Fibroblast of pulmonary artery (primary cell): ENCODE data around the gene TSEN34.
"Not testable (repeated sequence)": the region's sequence is repeated elsewhere in the genome, so short reads cannot be mapped to it uniquely, and the experiment has no call there.

Experiments used
- DNase-seq: peaks from one replicate; pipeline ENCODE4 v3.0.0-alpha.2; 2010; ENCODE audit warnings: low read depth
- H3K4me3 ChIP-seq: replicated peaks from 2 replicates; pipeline ENCODE4 v1.5.1; 2011; ENCODE audit warnings: low read depth, mild to moderate bottlenecking, control low read depth, low read length, moderate library complexity
- TF ChIP-seq, protein P1 (sequence below): IDR thresholded peaks from 2 replicates; pipeline ENCODE4 v1.5.1; 2011; ENCODE audit warnings: mild to moderate bottlenecking, control low read depth, low read length, inconsistent platforms; ENCODE audit errors: missing control alignments

The TSEN34 gene

DNA sequence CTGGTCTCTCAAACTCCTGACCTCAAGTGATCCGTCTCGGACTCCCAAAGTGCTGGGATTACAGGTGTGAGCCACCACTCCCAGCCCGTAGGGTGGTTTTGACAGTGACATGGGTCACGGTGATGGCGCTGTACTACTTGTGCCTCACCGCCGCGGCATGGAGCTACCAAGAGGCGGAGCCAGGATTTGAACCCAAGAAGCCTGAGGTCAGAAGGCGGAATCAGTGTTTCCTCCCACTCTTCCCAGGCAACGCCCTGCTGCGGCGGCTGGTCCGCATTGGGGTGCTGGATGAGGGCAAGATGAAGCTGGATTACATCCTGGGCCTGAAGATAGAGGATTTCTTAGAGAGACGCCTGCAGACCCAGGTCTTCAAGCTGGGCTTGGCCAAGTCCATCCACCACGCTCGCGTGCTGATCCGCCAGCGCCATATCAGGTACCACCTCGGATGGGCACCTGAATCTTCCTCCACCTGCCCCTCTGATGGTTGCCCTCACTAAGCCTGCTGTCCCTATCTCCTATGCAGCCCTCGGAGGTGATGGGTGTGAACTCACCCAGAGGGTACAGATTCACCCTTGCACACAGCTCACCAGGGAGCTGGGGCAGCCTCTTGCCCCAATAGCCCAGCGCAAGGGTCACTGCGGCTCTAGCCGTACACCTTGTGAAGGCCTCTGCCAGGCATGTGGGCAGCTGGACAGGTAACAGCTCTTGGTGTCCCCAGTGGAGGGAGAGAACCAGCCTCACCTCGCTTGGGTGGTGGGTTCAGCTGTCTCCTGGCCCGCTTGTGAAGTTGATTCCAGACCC, 15.1 kb downstream of the TSEN34 start:
- TF ChIP-seq, protein P1, sequence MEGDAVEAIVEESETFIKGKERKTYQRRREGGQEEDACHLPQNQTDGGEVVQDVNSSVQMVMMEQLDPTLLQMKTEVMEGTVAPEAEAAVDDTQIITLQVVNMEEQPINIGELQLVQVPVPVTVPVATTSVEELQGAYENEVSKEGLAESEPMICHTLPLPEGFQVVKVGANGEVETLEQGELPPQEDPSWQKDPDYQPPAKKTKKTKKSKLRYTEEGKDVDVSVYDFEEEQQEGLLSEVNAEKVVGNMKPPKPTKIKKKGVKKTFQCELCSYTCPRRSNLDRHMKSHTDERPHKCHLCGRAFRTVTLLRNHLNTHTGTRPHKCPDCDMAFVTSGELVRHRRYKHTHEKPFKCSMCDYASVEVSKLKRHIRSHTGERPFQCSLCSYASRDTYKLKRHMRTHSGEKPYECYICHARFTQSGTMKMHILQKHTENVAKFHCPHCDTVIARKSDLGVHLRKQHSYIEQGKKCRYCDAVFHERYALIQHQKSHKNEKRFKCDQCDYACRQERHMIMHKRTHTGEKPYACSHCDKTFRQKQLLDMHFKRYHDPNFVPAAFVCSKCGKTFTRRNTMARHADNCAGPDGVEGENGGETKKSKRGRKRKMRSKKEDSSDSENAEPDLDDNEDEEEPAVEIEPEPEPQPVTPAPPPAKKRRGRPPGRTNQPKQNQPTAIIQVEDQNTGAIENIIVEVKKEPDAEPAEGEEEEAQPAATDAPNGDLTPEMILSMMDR = no peak
- DNase-seq = no peak
- H3K4me3 ChIP-seq = no peak overlapping the region

DNA sequence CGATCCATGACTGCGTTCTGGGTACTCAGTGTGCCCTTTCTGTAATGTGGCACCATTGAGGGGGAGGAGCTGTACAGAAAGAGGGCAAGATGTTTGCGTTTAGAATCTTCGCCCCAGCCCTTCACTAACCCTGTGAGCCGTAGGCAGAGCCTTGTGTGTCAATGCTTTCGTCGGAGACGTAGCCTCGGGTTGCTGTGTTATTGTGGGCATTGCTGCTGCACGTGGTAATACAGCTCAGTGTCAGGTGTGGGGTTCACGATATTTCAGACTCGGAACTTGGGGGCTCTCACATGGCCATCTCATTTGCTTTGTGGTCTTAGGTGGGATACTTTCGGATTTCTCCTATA, 15.7 kb downstream of the TSEN34 start:
- H3K4me3 ChIP-seq = no peak overlapping the region
- TF ChIP-seq, protein P1 = no peak
- no peak for DNase-seq

DNA sequence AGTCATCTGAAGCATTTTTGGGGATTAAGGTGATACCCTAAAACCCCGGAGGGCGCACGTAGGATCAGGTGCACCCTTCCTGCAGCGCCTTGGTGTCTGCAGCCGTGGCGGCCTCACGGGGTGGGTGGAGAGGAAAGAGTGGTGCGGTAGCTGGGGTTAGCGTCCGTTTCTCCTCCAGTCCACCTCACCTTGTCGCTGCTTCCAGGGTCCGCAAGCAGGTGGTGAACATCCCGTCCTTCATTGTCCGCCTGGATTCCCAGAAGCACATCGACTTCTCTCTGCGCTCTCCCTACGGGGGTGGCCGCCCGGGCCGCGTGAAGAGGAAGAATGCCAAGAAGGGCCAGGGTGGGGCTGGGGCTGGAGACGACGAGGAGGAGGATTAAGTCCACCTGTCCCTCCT, 16.1 kb downstream of the TSEN34 start:
- not testable (repeated sequence) for H3K4me3 ChIP-seq, DNase-seq

DNA sequence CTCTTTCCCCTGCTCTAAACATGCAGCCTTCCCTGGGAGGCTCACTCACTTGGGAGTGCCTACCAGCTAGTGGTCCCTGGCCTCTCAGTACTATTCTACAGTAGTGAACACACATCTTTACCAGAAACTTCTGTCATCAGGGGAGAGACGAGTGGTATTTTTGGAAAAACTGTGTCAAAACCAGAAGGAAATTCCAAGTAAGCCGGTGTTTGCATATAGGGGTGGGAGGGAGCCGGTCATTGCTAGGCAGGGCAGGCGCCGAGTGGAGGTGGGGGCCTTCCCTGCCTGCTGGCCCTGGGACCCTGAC, 16.5 kb downstream of the TSEN34 start:
- TF ChIP-seq, protein P1 = no peak
- H3K4me3 ChIP-seq = peak overlapping the region; percentile 24
- DNase-seq = no peak

DNA sequence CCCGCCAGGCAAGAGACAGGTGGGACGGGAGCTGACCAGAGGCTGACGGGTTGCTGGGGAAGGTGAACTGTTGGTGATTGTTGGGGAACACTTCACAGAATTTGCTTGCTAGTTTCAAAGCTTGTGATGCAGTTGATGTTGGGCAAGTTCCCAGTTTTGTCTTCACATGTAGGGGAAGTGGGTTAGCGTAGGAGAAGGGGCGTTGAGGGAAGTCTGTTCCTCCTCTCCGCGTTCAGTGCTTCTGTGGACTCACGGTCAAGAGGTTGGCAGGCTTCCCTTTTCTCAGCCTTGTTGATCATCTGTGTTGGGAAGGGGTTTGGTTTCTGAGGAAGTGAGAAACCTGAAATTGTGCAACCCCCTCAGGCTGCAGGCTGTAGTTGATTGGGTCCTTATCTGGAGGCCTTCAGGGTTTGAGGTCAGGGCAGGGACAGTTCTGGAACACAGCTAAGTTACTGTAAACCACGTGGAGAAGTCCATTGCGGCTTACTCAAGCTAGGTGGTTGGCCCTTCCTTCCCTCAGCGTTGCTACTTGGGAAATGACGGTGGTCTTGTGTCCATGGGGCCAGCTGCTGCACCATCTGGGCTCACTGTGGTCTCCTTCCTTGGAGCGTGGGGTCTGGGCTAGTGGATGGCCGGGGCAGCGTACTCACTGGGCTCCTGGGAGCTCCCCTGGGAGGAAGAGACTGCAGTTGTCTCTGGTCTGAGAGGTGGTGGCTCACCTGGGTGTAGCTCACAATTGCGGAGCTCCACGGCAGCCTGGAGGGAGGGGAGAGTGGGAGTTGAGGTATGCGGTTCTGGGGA, 17.1 kb downstream of the TSEN34 start:
- peak; percentile 100 for DNase-seq
- H3K4me3 ChIP-seq = peak overlapping the region; percentile 24

DNA sequence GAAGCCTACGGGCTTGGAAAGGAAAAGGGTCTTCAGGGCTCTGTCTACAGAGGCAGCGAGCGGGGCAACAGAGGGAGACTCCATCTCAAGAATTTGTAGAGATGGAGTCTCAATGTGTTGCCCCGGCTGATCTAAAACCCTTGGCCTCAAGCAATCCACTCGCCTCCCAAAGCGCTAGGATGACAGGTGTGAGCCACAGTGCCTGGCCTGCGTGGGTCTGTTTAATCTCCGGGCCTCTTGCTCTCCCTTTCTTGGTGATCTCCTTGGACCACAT, 17.6 kb downstream of the TSEN34 start:
- TF ChIP-seq, protein P1 = no peak
- DNase-seq = peak; percentile 30
- no peak overlapping the region for H3K4me3 ChIP-seq

More for the DNA sequence above, 17.1 kb downstream of the TSEN34 start:
- TF ChIP-seq, protein P1 = no peak

DNA sequence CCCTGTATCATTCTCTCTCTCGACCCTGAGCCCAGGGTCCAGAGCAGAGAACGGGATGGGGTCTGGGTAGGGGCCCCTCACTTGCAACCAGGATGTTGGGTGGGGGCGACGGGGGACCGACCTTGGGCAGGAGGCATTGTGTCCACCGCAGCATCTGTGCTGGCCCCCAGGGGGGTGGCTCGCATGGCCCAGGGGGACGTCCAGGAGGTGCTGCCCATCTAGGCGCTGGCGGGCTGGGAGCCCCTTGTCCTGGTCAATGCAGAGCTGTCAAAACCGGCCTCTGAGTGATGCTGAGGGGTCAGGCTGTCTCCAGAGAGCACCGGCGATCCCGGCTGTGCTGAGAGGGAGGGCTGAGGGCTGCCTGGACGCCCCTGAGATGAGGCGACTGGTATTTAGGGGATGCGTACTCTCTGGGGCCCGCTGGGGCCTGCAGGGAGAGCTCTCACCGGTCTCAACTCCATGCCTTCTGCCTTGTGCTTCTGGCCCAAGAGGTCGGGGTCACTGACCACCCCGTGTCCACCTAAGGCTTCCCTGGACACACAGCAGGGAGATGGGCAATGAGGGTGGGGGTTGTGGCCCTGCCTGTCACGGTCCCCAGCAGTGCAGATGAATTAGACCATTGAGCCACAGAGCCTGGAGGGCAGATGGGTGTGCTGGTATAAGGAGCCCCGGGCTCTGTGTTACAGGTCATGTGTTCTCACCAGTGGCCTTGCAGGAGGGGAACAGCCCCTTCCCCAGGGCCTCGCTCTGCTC, 18.1 kb downstream of the TSEN34 start:
- TF ChIP-seq, protein P1 = no peak
- no peak for DNase-seq
- H3K4me3 ChIP-seq = no peak overlapping the region
